SK-N-SH treated with all-trans-retinoic acid at 6 μM for 48 hours (cell line): ENCODE measurements around the gene EPB41L2.

ENCODE experiments used
- ATAC-seq: fragments of 200-7000 bp; cut with Tn5 transposase; 3 replicates; pipeline ENCODE4 v1.9.1; 2020; ENCODE audit warnings: mild to moderate bottlenecking, moderate library complexity
- ARNTL ChIP-seq: fragments of 450-650 bp; formaldehyde crosslinking; IDR thresholded peaks from 2 replicates; pipeline ENCODE4 v1.5.0; 2020; ENCODE audit warnings: low read depth, mild to moderate bottlenecking, moderate library complexity, borderline replicate concordance
- BACH2 ChIP-seq: fragments of 250-450 bp; sonication (Bioruptor Pico); IDR thresholded peaks from 2 replicates; pipeline ENCODE4 v1.9.0; 2021; ENCODE audit warnings: mild to moderate bottlenecking, borderline replicate concordance
- CSDC2 ChIP-seq: fragments of 250-450 bp; sonication (Bioruptor Pico); IDR thresholded peaks from 2 replicates; pipeline ENCODE4 v1.5.0; 2020; ENCODE audit warnings: mild to moderate bottlenecking, moderate library complexity
- CSRNP3 ChIP-seq: fragments of 250-450 bp; sonication (Bioruptor Pico); IDR thresholded peaks from 2 replicates; pipeline ENCODE4 v1.5.1; 2021; ENCODE audit warnings: mild to moderate bottlenecking, moderate library complexity
- ESRRG ChIP-seq: fragments of 250-450 bp; sonication (Bioruptor Pico); IDR thresholded peaks from 2 replicates; pipeline ENCODE4 v1.6.1; 2021; ENCODE audit warnings: mild to moderate bottlenecking
- OSR1 ChIP-seq: fragments of 250-450 bp; sonication (Bioruptor Pico); IDR thresholded peaks from 2 replicates; pipeline ENCODE4 v1.8.0; 2022; ENCODE audit warnings: moderate library complexity, mild to moderate bottlenecking, inconsistent platforms
- SNAI2 ChIP-seq: fragments of 250-450 bp; sonication (Bioruptor Pico); IDR thresholded peaks from 2 replicates; pipeline ENCODE4 v1.5.0; 2020; ENCODE audit warnings: mild to moderate bottlenecking, moderate library complexity
- TCF4 ChIP-seq: fragments of 250-450 bp; sonication (Bioruptor Pico); IDR thresholded peaks from 2 replicates; pipeline ENCODE4 v1.8.0; 2021; ENCODE audit warnings: mild to moderate bottlenecking, moderate library complexity, borderline replicate concordance
- TSHZ2 ChIP-seq: fragments of 250-450 bp; sonication (Bioruptor Pico); IDR thresholded peaks from 2 replicates; pipeline ENCODE4 v1.5.0; 2020; ENCODE audit warnings: mild to moderate bottlenecking, moderate library complexity
- ZC3H10 ChIP-seq: fragments of 250-450 bp; sonication (Bioruptor Pico); IDR thresholded peaks from 2 replicates; pipeline ENCODE4 v1.5.1; 2021; ENCODE audit warnings: mild to moderate bottlenecking, moderate library complexity
- ZFP30 ChIP-seq: fragments of 450-650 bp; formaldehyde crosslinking; IDR thresholded peaks from 2 replicates; pipeline ENCODE4 v1.5.0; 2022; ENCODE audit warnings: mild to moderate bottlenecking, moderate library complexity
- ZNF565 ChIP-seq: fragments of 450-650 bp; formaldehyde crosslinking; conservative IDR thresholded peaks from 2 replicates; pipeline ENCODE4 v1.5.0; 2020; ENCODE audit warnings: low read depth, mild to moderate bottlenecking, moderate library complexity
- ZNF8 ChIP-seq: fragments of 450-650 bp; formaldehyde crosslinking; IDR thresholded peaks from 2 replicates; pipeline ENCODE4 v1.5.0; 2020; ENCODE audit warnings: mild to moderate bottlenecking, moderate library complexity
- TF ChIP-seq, protein P1 (sequence below): fragments of 250-450 bp; sonication (Bioruptor Pico); IDR thresholded peaks from 2 replicates; pipeline ENCODE4 v1.8.0; 2021; ENCODE audit warnings: low read depth, mild to moderate bottlenecking, moderate library complexity, borderline replicate concordance
- TF ChIP-seq, protein P2 (sequence below): fragments of 250-450 bp; sonication (Bioruptor Pico); IDR thresholded peaks from 2 replicates; pipeline ENCODE4 v1.5.1; 2020; ENCODE audit warnings: low read depth, mild to moderate bottlenecking, moderate library complexity

EPB41L2 gene

GRCh38 chr6:131058236-131058635 lies 4.8 kb downstream of the EPB41L2 start (continued):
- TF ChIP-seq, protein P1, sequence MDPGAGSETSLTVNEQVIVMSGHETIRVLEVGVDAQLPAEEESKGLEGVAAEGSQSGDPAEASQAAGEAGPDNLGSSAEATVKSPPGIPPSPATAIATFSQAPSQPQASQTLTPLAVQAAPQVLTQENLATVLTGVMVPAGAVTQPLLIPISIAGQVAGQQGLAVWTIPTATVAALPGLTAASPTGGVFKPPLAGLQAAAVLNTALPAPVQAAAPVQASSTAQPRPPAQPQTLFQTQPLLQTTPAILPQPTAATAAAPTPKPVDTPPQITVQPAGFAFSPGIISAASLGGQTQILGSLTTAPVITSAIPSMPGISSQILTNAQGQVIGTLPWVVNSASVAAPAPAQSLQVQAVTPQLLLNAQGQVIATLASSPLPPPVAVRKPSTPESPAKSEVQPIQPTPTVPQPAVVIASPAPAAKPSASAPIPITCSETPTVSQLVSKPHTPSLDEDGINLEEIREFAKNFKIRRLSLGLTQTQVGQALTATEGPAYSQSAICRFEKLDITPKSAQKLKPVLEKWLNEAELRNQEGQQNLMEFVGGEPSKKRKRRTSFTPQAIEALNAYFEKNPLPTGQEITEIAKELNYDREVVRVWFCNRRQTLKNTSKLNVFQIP (CRISPR knock-in tag), result no peak
- TF ChIP-seq OSR1 (CRISPR knock-in tag) (no peak), CSDC2 (no peak), ARNTL (no peak)

DNA sequence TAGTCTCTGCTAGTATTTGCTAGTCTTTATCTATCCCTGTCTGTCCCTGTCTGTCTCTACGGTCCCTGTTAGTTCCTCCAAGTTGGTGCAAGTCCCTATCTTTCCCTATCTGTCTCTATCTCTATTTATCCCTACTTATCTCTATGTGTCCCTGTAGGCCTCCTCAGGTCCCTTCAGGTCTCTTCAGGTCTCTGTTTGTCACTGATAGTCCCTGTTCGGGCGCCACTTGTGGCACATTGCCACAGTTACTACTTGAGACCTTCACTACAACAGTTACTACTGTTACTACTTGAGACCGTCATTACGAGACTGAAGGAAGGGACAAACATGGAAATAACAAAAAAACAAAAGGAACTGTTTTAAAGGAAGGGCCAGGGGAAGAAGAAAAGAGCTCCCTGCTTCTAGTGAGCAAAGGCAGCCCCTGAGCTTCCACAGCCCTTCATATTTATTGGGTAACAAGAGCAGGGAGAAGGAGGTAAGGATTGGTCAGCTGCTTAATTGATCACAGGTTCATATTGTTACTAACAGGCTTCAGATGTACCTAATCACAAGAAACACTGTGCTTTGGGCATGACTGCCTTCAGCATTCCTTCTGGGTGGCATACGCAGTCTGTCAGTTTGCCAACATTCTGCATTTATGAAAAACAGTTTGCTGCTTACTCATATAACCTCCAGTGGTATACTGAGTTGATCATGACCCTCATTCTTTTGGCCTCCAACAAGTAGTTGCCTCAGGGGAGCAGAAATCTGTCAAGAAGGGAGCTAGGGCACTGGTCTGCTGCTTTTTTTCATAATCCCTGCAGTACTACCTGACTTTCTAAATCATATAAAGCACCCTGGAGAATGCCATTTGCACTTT lies 8.4 kb downstream of the EPB41L2 start:
- no peak for ATAC-seq
- no peak for TF ChIP-seq ESRRG (CRISPR knock-in tag)
- TF ChIP-seq TSHZ2, result no peak
- TF ChIP-seq OSR1 (CRISPR knock-in tag), result no peak
- TF ChIP-seq, protein P2, sequence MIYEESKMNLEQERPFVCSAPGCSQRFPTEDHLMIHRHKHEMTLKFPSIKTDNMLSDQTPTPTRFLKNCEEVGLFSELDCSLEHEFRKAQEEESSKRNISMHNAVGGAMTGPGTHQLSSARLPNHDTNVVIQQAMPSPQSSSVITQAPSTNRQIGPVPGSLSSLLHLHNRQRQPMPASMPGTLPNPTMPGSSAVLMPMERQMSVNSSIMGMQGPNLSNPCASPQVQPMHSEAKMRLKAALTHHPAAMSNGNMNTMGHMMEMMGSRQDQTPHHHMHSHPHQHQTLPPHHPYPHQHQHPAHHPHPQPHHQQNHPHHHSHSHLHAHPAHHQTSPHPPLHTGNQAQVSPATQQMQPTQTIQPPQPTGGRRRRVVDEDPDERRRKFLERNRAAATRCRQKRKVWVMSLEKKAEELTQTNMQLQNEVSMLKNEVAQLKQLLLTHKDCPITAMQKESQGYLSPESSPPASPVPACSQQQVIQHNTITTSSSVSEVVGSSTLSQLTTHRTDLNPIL (CRISPR knock-in tag), result no peak
- TF ChIP-seq ZNF8 (CRISPR knock-in tag), result no peak
- TF ChIP-seq ARNTL, result no peak

DNA sequence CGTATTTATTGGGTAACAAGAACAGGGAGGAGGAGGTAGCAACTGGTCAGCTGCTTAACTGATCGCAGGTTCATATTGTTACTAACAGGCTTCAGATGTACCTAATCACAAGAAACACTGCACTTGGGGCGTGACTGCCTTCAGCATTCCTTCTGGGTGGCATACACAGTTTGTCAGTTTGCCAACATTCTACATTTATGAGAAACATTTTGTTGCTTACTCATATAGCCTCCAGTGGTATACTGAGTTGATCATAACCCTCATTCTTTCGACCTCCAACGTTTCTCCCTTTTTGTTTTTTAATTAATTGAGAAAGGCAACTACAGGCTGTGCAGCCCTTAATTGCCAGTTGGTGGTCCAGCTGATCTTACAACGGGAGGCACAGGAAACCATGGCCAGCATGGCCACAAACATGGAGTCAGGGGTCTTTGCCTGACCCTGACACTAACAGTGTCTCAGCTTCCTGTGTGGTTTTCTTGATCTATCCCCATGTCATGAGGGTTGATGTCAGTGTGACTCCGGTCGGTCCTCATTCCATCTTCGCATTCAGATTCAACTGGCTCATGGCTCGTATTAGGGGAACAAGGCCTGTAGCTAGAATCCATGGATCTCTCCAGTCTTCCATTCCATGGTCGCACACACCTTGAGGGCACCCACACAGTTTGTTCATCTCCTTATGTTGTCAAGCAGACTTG lies 9.4 kb downstream of the EPB41L2 start:
- TF ChIP-seq ZC3H10 (no peak), ZFP30 (CRISPR knock-in tag) (no peak), CSRNP3 (no peak), TSHZ2 (no peak), BACH2 (CRISPR knock-in tag) (no peak), ARNTL (no peak), TCF4 (no peak), SNAI2 (no peak), ZNF565 (CRISPR knock-in tag) (no peak), ESRRG (CRISPR knock-in tag) (no peak)
- TF ChIP-seq, protein P2 (CRISPR knock-in tag), result no peak
- ATAC-seq, result no peak
